NCI-H2029 (cell line): Measurements from ENCODE around the gene CXorf49.
"Not testable (repeated sequence)": the region's sequence is repeated elsewhere in the genome, so short reads cannot be mapped to it uniquely, and the experiment has no call there.

Experiments
- DNase-seq: peaks from one replicate; lab custom pipeline; 2025; lab: John Stamatoyannopoulos, UW

The CXorf49 gene

GRCh38 chrX:71718185-71718584 is at the start of gene CXorf49:
Gene CXorf49, minus strand, starts transcription at chrX:71718285. Its CDS starts 134 bp downstream, at chrX:71718151.
- DNase-seq, result not testable (repeated sequence)

- not testable (repeated sequence) for DNase-seq
Measured at GRCh38 chrX:71767134-71767533, 49.0 kb upstream of the CXorf49 start.

GRCh38 chrX:71765613-71766012 is 47.5 kb upstream of the CXorf49 start:
- not testable (repeated sequence) for DNase-seq

- DNase-seq, result not testable (repeated sequence)
Measured at GRCh38 chrX:71764832-71765231, 46.7 kb upstream of the CXorf49 start.

GRCh38 chrX:71763049-71763448 is 45.0 kb upstream of the CXorf49 start, which contains the start of gene CXorf49B:
Gene CXorf49B, plus strand, starts transcription at chrX:71763349. Its CDS starts 75 bp downstream, at chrX:71763424.
- not testable (repeated sequence) for DNase-seq

- DNase-seq, result not testable (repeated sequence)
Measured at GRCh38 chrX:71760688-71761281, 42.7 kb upstream of the CXorf49 start.

DNA sequence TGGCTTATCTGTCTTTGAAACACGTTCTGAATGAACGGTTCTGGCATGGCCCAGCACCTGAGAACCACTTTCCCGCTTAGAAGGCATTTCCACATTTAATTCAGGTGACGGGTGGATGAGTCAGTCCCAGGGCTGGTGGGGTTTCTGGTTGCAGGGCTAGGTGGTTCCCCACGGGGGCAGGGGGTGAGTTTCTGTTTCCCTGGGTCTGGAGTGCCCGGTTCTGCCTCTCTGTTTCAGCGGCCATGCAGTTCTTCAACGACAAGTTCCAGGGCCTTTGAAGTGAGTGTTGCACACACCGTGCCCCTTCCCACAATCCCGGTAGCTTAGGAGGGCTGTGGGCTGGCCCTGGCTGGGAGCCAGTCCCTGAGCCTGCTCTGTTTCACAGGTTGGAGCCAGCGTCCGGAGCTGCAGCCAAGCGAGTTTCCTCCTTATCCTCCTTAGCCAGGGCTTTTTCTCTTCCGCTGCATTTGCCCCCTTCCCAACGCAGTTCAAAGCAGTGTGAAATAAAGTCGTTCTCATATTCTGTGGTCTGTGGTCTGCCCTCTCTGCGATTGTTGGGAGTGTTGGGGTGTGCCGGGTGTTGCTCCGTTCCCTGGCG is 2.3 kb upstream of the CXorf49 start:
- not testable (repeated sequence) for DNase-seq

- DNase-seq, result not testable (repeated sequence)
Measured at GRCh38 chrX:71719195-71719594, 1.1 kb upstream of the CXorf49 start.

GRCh38 chrX:71716323-71716722 is 1.8 kb downstream of the CXorf49 start:
- not testable (repeated sequence) for DNase-seq

DNA sequence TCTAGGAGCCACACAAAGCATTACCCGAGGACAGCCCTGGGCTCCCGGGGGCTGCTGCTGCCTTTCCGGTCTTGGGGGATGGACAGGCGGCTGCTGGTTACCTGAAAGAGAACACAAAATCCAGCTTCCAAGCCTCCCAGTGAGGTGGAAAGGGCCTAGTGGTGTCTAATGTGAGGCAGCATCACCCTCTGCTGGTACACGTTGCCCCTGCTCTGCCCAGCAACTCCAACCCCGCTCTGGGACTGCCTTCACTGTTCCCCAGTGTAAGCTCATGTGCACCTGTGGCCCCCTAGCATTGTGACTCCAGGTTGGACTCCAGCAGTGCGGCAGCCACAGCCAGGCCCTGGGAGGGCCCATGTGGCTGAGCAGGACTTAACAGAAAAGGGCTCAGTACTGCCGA is 2.5 kb downstream of the CXorf49 start:
- DNase-seq, result not testable (repeated sequence)

DNA sequence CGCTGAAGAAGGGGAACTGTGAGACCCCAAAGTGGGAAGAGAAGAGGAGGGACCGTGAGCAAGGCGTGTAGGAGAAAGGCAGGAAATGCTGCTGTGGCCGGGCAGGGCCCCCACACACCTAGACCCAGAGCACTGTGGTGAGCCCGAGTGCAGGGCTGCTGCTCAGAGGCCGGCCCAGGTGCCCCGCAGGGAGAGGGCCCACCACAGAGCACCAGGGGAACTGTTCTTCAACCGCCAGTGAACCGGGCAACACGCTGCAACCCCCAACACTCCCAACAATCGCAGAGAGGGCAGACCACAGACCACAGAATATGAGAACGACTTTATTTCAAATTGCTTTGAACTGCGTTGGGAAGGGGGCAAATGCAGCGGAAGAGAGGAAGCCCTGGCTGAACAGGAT is 4.0 kb downstream of the CXorf49 start:
- DNase-seq, result not testable (repeated sequence)

DNA sequence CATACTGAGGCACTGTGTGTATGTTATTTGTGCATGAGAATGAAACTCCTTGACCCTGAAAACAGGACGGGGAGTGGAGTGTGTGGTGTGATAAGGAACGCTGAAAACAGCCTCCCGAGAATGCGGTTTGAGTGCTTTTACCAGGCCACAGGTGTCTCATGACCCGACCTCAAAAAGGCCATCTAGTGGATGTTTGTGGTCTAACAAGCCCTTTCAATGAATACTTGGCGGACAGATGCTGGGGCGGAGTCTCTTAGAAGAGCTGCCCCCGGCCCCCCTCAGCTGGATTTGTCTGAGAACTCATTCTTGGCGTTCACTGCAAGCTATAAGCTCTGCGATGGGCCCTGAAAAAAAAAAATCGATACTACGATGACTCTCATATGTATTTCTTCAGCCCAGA is 15.2 kb downstream of the CXorf49 start:
- not testable (repeated sequence) for DNase-seq

DNA sequence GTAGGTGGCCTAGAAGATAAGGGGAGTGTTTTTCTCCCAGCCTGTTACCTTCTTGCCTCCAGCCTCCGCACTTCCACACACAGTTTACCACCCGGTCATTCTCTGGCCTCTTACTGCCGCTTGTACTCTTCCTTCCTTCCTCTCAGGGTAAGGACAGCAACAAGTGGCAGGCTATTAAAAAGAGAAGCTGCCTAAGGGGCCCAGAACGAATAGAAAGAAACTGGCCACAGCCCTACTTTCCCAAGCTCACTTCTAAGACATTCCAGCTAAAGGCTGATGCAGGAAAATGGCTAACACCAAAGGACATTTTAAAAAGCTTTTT is 19.1 kb downstream of the CXorf49 start:
- not testable (repeated sequence) for DNase-seq

DNA sequence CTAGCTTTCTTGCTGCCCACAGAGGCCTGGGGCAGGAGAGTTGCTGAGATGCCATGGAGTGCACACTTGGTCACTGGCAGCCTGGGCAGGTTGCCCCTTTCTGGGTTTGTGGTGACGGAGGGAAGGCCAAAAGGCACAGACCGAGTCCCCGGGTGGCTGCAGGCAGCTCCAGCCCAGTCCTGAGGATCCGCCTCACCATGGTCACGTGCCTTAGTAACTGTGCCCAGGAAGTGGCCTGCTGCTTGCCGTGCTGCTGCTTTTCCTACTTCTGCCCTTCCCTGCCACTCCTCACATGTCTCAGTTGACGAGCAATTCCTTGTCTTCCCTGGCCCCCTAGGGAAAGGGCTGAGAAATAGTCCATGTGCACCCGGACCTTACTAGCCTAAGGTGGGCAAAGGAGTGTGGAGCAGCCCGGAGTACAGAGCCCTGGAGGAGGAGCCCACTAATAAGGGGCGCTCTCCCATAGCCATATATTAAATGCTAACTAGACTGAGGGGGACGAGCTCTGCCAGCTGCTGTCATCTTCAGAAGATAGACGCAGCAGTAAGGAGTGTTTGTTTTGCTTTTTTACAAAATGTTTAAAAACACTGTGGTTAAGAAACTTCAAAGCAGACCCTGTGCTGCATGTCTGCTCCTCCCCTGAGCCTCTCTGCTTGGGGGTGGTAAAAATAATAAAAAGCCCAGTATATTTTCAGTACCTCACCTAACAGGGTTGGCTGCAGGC is 19.6 kb downstream of the CXorf49 start:
- DNase-seq, result not testable (repeated sequence)

GRCh38 chrX:71697466-71698298 is 20.4 kb downstream of the CXorf49 start:
- DNase-seq, result not testable (repeated sequence)

- not testable (repeated sequence) for DNase-seq
Measured at GRCh38 chrX:71696641-71697465, 21.2 kb downstream of the CXorf49 start.

- no peak for DNase-seq
Measured at GRCh38 chrX:71679575-71680207, 38.4 kb downstream of the CXorf49 start.

DNA sequence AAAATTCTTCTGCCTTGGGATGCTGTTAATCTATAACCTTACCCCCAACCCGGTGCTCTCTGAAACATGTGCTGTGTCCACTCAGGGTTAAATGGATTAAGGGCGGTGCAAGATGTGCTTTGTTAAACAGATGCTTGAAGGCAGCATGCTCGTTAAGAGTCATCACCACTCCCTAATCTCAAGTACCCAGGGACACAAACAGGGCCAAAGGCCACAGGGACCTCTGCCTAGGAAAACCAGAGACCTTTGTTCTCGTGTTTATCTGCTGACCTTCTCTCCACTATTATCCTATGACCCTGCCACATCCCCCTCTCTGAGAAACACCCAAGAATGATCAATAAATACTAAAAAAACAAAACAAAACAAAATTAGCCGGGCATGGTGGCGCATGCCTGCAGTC is 40.9 kb downstream of the CXorf49 start:
- not testable (repeated sequence) for DNase-seq

DNA sequence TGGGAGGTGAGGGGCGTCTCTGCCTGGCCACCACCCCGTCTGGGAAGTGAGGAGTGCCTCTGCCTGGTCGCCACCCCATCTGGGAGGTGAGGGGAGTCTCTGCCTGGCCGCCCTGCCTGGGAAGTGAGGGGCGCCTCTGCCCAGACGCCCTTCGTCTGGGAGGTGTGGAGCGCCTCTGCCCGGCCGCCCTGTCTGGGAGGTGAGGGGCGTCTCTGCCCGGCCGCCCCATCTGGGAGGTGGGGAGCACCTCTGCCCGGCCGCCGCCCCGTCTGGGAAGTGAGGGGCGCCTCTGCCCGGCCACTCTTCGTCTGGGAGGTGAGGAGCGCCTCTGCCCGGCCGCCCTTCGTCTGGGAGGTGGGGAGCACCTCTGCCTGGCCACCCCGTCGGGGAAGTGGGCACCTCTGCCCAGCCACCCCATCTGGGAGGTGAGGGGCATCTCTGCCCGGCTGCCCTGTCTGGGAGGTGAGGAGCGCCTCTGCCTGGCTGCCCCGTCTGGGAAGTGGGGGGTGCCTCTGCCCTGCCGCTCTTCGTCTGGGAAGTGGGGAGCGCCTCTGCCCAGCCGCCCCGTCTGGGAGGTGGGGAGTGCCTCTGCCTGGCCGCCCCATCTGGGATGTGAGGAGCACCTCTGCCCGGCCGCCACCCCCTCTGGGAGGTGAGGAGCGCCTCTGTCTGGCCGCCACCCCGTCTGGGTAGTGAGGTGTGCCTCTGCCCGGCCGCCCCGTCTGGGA is 41.9 kb downstream of the CXorf49 start:
- not testable (repeated sequence) for DNase-seq

- DNase-seq, result not testable (repeated sequence)
Measured at GRCh38 chrX:71675636-71676035, 42.4 kb downstream of the CXorf49 start.
